OCI-LY3 (cell line): ENCODE data around the gene SEMG2.

Experiments
- EZH2phosphoT487 ChIP-seq: fragments of 200-600 bp; shearing (Covaris generic); IDR thresholded peaks from 2 replicates; pipeline ENCODE4 v1.6.1; 2018; ENCODE audit warnings: antibody characterized with exemption, mixed run types, low read depth
- TF ChIP-seq, protein P1 (sequence below): fragments of 200-600, 300-600 bp; sonication (generic); IDR thresholded peaks from 2 replicates; pipeline ENCODE4 v1.5.1; 2014; ENCODE audit warnings: antibody characterized with exemption, low read length, low read depth

GRCh38 chr20:45254383-45255262 lies 33.5 kb downstream of the SEMG2 start, which contains the start of gene SLPI:
- TF ChIP-seq, protein P1, sequence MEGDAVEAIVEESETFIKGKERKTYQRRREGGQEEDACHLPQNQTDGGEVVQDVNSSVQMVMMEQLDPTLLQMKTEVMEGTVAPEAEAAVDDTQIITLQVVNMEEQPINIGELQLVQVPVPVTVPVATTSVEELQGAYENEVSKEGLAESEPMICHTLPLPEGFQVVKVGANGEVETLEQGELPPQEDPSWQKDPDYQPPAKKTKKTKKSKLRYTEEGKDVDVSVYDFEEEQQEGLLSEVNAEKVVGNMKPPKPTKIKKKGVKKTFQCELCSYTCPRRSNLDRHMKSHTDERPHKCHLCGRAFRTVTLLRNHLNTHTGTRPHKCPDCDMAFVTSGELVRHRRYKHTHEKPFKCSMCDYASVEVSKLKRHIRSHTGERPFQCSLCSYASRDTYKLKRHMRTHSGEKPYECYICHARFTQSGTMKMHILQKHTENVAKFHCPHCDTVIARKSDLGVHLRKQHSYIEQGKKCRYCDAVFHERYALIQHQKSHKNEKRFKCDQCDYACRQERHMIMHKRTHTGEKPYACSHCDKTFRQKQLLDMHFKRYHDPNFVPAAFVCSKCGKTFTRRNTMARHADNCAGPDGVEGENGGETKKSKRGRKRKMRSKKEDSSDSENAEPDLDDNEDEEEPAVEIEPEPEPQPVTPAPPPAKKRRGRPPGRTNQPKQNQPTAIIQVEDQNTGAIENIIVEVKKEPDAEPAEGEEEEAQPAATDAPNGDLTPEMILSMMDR, result no peak
- TF ChIP-seq EZH2phosphoT487, result no peak
